ENCODE data around the gene TTC28.

Gene TTC28

DNA sequence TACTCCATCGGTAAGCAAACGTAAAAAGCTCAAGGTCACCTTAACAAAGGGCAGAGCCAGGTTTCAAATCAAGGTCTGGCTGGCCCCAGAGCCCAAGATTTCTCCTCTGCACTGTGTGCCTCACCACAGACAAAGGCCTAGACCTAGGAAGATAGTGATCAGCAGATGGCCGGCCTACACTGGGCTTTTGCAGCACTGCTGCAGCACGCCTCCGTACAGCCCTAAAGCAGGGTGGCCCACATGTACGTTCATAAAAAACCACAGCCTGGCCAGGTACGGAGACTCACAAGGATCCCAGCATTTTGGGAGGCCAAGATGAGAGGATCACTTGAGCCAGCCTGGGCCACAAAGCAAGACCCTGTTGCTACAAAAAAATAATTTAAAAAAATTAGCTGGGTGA, 654.3 kb downstream of the TTC28 start:
- DNase-seq (ENCODE audit: low read depth in 1 of 2, low spot score in 1 of 2): no peak
- in situ Hi-C loops (cut with HindIII; ENCODE audit: low pct_unique_long_range_greater_than_20kb, low sequenced_read_pairs): no loop called here
- no peak for TF ChIP-seq JUND (IDR thresholded peaks at IDR 0.05; ENCODE audit: low read depth)

DNA sequence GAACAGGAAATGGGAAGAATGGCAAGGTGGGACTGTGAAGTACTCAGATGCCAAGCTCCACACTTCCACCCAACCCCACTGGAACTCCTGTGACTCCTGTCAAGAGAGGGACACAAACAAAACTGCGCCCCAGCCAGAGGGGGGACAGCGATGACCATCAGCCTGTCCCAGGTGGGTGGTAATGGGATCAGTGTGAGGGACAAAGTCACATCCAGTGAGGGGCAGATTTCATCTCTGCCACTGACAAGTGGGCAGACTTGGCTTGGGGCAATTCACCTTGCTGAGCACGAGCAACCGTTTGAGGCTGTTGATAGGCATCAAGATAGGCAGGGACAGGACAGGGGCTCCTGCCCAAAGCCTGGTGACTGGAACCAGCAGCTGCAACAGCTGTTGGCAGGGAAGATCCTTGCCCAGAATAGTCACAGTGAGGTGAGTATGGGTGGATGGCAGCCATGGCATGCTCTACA, 655.2 kb downstream of the TTC28 start:
- in situ Hi-C loops (cut with HindIII; ENCODE audit: low pct_unique_long_range_greater_than_20kb, low sequenced_read_pairs): no loop called here
- no peak for TF ChIP-seq JUND (IDR thresholded peaks at IDR 0.05; ENCODE audit: low read depth)
- DNase-seq (ENCODE audit: low read depth in 1 of 2, low spot score in 1 of 2): no peak

GRCh38 chr22:28023774-28024173, 655.9 kb downstream of the TTC28 start:
- in situ Hi-C loops (cut with HindIII; ENCODE audit: low pct_unique_long_range_greater_than_20kb, low sequenced_read_pairs): no loop called here
- DNase-seq (ENCODE audit: low read depth in 1 of 2, low spot score in 1 of 2): no peak
- no peak for TF ChIP-seq JUND (IDR thresholded peaks at IDR 0.05; ENCODE audit: low read depth)

DNA sequence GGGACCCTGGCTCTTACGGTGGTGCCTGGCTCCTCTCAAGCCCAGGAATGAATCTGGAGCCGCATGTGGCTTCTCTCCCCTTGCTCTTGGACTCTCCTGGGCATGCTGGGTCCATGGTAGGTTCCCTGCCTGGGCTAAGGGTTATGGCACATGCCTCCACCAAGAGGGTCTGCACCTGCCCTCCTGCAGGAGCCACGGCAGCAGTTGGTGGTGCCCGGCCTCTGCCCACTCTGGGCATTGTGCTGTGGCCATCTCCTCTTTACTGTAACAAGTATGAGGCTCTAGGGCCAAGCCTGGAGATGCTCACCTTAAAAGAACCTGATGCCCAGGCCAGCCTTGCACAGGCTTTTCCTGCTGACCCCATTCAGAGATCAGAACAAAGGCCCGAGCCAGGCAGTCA, 656.6 kb downstream of the TTC28 start:
- no peak for DNase-seq (ENCODE audit: low read depth in 1 of 2, low spot score in 1 of 2)
- TF ChIP-seq JUND (IDR thresholded peaks at IDR 0.05; ENCODE audit: low read depth): no peak
- in situ Hi-C loops (cut with HindIII; ENCODE audit: low pct_unique_long_range_greater_than_20kb, low sequenced_read_pairs): no loop called here

DNA sequence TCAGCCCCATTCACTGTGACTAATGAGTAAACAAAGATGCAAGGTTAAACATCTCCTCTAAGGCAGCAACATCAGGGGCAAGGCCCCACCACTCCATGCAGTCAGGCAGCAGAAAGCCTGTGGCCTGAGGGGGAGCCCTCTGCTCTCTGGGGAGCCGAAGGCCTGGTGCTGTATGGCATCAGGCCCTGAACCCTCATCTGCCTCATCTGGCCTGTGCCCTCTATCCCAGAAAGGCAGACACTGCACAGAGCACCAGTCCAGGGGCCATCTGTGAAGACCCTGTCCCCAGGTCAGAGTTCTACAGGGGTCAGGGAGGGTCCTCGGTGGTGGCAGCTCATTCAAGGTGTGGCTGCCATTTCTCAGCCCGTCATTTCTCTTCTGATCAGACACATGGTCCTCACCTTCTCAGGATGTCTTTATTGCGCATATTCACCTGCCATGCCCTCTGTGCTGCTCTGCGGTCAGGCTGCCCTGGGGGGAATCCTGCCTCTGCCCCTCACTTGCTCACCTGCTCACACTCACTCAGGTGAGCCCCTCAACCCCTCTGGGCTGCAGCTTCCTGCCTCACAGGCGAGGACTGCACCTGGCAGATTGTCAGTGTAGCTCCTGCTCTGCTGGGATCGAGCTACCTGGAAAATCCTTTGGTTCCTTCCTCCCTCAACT, 657.5 kb downstream of the TTC28 start:
- DNase-seq (ENCODE audit: low read depth in 1 of 2, low spot score in 1 of 2): no peak
- TF ChIP-seq JUND (IDR thresholded peaks at IDR 0.05; ENCODE audit: low read depth): no peak
- in situ Hi-C loops (cut with HindIII; ENCODE audit: low pct_unique_long_range_greater_than_20kb, low sequenced_read_pairs): no loop called here

DNA sequence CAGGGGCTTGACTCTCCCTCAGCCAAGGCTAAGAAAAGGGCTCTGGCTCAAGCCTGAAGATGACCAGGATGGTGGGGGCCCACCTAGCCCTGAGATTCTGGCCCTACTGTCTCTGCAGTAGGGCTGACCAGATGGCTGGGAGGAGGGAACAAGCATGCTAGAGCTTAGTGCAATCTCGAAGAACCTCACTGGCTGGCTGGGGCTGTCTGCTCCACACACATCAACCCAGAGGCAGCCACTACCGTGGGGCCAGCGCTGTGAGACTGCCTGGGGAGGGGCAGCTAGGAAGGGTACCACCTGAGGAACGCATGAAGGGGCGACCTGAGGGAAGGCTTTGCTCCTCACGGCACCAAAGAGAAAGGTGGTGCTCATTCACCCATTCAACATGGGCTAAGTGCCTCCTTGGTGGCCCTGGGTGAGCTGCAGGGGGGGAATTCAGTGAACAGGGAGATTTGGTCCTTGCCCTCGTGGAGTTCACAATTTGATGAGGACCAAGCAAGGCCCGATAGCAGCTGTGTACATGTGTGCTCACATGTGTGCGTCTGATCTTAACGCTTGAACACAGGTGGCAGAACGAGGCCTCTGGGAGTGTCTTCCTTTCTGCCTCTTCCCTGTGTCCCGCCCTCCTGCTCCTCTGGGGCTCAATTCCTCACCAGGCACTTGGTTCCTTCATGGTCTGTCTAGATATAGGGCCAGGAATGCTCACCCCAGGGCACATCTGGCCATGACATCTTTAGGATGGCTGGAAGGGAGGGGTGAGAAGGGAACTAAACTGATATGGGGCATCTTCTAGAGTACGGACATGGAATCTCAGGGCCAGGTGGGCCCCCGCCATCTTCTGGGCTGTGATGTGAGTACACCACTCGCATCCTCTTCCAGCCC, 658.3 kb downstream of the TTC28 start:
- no peak for TF ChIP-seq JUND (IDR thresholded peaks at IDR 0.05; ENCODE audit: low read depth)
- DNase-seq (ENCODE audit: low read depth in 1 of 2, low spot score in 1 of 2): no peak
- in situ Hi-C loops (cut with HindIII; ENCODE audit: low pct_unique_long_range_greater_than_20kb, low sequenced_read_pairs): no loop called here

DNA sequence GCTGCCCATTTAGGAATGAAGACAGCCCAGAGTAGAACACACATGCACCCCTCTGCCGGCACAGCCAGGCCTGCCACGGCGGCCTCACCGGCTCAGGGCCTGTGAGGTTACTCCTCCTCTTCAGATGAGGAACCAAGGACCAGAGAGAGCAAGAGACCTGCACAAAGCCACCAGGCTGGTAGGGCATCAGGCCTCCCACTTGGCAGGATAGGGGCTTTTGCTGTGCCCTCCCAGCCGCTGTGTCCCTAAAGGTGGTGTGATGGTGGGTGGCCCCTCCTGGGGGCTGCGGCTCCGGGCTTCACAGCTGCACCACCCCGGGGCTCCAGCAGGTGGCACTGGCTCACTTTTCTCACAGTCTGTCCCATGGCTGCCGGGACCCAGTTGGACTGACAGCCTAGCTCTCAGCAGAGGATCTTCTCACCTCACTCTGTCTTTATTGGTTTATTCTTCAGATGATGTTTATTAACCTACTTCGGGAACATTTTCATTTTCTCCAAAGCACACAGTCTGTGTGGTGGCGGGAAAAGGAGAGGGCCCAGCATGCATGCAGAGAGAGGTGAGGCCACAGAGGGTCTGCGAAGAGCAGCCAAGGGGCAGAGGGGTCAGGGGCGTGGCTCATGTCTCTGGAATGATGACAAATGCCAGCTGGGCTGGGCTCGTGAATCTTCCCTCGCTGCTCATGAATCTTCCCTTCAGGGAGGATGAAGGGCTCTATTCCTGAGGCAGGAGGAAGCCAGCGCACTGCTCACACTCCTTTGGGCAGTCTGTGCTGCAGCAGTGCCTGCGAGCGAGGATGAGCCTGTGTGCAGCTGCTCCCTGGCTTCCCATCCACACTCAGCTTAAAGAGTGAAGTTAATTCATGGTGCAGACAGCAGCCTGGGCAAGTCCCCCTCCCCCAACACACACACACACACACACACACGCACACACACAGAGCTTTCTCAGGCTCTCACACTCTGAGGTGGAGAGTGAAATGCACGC, 659.5 kb downstream of the TTC28 start:
- in situ Hi-C loops (cut with HindIII; ENCODE audit: low pct_unique_long_range_greater_than_20kb, low sequenced_read_pairs): no loop called here
- TF ChIP-seq JUND (IDR thresholded peaks at IDR 0.05; ENCODE audit: low read depth): no peak
- DNase-seq (ENCODE audit: low read depth in 1 of 2, low spot score in 1 of 2): peak; percentile 58 to 67

- in situ Hi-C loops (cut with HindIII; ENCODE audit: low pct_unique_long_range_greater_than_20kb, low sequenced_read_pairs): no loop called here
- no peak for DNase-seq (ENCODE audit: low read depth in 1 of 2, low spot score in 1 of 2)
- TF ChIP-seq JUND (IDR thresholded peaks at IDR 0.05; ENCODE audit: low read depth): no peak
These were observed 660.3 kb downstream of the TTC28 start for GRCh38 chr22:28019360-28019759.

DNA sequence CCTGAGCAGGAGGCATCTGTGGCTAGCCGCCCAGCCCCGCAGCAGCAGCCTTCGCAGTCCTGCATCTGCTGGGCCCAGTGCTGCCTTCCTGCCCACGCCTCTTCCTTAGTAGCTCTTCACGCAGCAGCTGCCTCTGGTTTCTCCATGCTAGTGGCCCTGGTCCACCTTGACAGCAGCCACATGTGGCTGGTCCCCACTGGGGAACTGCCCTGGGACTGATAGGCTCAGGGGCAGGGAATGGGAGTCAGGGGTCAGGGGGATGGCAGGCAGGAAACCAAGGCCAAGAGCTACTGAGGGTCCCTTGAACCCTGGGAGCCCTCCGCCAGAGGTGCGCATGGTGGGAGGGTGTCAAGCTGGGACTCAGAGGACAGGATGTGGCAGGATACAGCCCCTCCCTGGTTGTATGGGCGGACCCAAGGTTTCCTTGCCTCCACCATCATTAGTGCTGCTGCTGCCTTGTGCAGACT, 661.1 kb downstream of the TTC28 start:
- no peak for DNase-seq (ENCODE audit: low read depth in 1 of 2, low spot score in 1 of 2)
- in situ Hi-C loops (cut with HindIII; ENCODE audit: low pct_unique_long_range_greater_than_20kb, low sequenced_read_pairs): no loop called here
- TF ChIP-seq JUND (IDR thresholded peaks at IDR 0.05; ENCODE audit: low read depth): no peak

DNA sequence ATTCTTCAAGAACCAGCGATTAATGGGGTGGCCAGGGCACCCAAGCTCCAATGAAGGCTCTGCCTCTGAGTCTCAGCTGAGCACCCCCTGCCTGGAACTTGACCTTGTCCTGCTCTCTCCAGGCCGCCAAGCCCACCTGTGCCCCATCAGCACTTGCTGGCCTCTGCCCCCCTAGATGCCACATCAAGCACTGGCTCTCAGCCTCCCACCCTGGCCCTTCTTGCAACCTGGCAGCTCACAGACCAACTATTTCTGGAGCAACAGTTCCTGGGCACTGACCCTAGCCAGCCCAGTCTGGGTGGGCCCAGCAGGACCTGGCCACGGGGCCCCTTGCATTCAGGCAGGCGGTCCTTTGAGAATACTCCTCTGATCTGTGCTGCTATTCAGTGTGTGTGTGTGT, 661.8 kb downstream of the TTC28 start:
- no peak for DNase-seq (ENCODE audit: low read depth in 1 of 2, low spot score in 1 of 2)
- in situ Hi-C loops (cut with HindIII; ENCODE audit: low pct_unique_long_range_greater_than_20kb, low sequenced_read_pairs): no loop called here
- TF ChIP-seq JUND (IDR thresholded peaks at IDR 0.05; ENCODE audit: low read depth): no peak

DNA sequence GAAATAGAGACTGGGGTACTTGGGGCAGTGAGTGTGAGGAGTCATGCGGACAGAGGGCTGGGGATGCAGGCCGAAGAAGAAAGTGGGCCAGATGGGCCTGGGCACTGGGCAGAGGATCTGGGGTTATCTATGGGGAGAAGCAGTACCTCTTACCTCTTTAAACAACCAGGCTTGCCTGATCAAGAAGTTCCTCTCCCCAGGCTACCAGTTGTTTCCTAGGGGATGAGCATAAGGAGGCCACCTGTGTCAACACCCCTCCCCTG, 662.2 kb downstream of the TTC28 start:
- DNase-seq (ENCODE audit: low read depth in 1 of 2, low spot score in 1 of 2): no peak
- TF ChIP-seq JUND (IDR thresholded peaks at IDR 0.05; ENCODE audit: low read depth): no peak
- in situ Hi-C loops (cut with HindIII; ENCODE audit: low pct_unique_long_range_greater_than_20kb, low sequenced_read_pairs): no loop called here

DNA sequence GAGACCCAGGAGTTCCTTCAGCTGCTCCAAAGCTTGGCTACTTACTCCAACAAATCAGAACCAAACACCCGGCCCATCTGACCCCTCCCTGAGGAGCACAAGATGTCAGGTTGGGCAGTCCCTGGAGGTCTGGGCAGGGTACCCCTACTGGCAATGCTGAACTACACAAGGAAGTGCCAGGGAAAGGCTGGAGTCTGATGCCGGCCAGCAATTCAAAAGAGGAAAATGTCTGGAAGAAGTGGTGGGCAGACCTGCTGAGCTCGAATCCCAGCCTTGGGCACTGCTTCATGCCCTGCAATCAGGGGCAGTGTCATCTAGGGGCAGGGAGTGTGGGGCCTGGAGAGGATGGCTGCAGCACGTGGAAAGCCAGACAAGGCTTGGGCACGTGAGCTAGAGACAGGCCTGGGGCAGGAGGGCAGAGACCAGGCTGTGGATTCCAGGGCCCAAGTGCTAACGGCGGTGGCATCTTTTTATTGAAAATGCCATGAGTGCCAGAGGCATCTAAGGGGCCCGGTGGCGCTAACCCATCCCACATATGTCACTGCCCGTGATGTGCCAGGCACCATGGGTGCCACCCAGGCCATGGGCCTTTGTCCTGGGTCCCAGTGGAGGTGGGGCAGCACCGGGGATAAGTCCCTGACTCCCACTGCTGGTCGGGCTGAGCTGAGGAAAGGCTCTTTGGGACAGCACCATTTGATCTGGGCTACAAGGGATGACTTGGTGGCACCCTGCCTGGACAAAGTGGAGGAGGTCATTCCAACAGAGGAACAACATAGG, 662.7 kb downstream of the TTC28 start:
- no peak for DNase-seq (ENCODE audit: low read depth in 1 of 2, low spot score in 1 of 2)
- TF ChIP-seq JUND (IDR thresholded peaks at IDR 0.05; ENCODE audit: low read depth): no peak
- in situ Hi-C loops (cut with HindIII; ENCODE audit: low pct_unique_long_range_greater_than_20kb, low sequenced_read_pairs): no loop called here
